Panc1 (cell line): Measurements from ENCODE around the gene USP43. TPM values are rescaled to one million over a fixed set of nuclear protein-coding genes. Genes with fewer than 3 reads are reported as not detected.

Experiments used
- ATAC-seq: fragments of 200-7000 bp; cut with Tn5 transposase; 2 replicates; pipeline ENCODE4 v1.9.1; 2020; ENCODE audit warnings: mild to moderate bottlenecking, moderate library complexity
- BruUV-seq: library from RNA; stranded (reverse); fragments of 400-500 nt; replicated peaks from 2 replicates; lab custom pipeline; 2021; lab: Mats Ljungman, UMichigan
- CTCF ChIA-PET: fragments of 300-600 bp; sonication (Branson Sonifier 250); formaldehyde crosslinking; loops from one replicate; lab custom pipeline; 2022; ENCODE audit warnings: antibody characterized with exemption; lab: Charles Lee
- POLR2A ChIA-PET: fragments of 300-600 bp; sonication (Branson Sonifier 250); formaldehyde crosslinking; loops from one replicate; lab custom pipeline; 2022; ENCODE audit warnings: antibody characterized with exemption; lab: Charles Lee
- DNase-seq: peaks from one replicate; pipeline ENCODE4 v3.0.0-alpha.2; 2010; ENCODE audit warnings: low read depth, low spot score
- H3K27ac ChIP-seq: 2 replicates; pipeline ENCODE4 v1.5.1; 2011; ENCODE audit warnings: mild to moderate bottlenecking, low read length, inconsistent platforms
- H3K27me3 ChIP-seq: fragments of 200-500 bp; sonication (Bioruptor generic); 2 replicates; pipeline ENCODE4 v1.6.0; 2014; ENCODE audit warnings: low read length, inconsistent platforms; ENCODE audit not compliant: control insufficient read depth, insufficient read depth
- H3K36me3 ChIP-seq: fragments of 200-500 bp; sonication (Bioruptor generic); 2 replicates; pipeline ENCODE4 v1.5.1; 2014; ENCODE audit warnings: inconsistent platforms, mild to moderate bottlenecking, low read length, moderate library complexity; ENCODE audit not compliant: control insufficient read depth, insufficient read depth
- H3K4me1 ChIP-seq: 2 replicates; pipeline ENCODE4 v1.5.1; 2011; ENCODE audit warnings: inconsistent platforms, mild to moderate bottlenecking, low read length, moderate library complexity; ENCODE audit not compliant: control insufficient read depth, insufficient read depth
- H3K4me3 ChIP-seq, 2 experiments: 2 replicates each; pipeline ENCODE4 v1.5.1; 2011 to 2012; ENCODE audit warnings: low read depth in 2 of 2, low read length in 2 of 2, mild to moderate bottlenecking in 2 of 2, inconsistent platforms in 1 of 2, moderate library complexity in 1 of 2
- H3K9me3 ChIP-seq: fragments of 200-500 bp; sonication (Bioruptor generic); 2 replicates; pipeline ENCODE4 v1.5.1; 2014; ENCODE audit warnings: low read depth, mild to moderate bottlenecking, inconsistent platforms, low read length, moderate library complexity; ENCODE audit not compliant: control insufficient read depth, insufficient read depth
- POLR2AphosphoS5 ChIP-seq: IDR thresholded peaks from 2 replicates; pipeline ENCODE4 v1.6.1; 2012; ENCODE audit warnings: mild to moderate bottlenecking, low read depth, low read length, moderate library complexity
- REST ChIP-seq, 2 experiments: IDR thresholded peaks; 2 replicates each; pipeline ENCODE4 v1.6.1; 2011 to 2012; ENCODE audit warnings: low read depth in 2 of 2, control low read depth in 1 of 2, low read length in 1 of 2, mild to moderate bottlenecking in 1 of 2, moderate library complexity in 1 of 2; ENCODE audit not compliant: insufficient read depth in 1 of 2
- SIN3A ChIP-seq: IDR thresholded peaks from 2 replicates; pipeline ENCODE4 v1.6.1; 2012; ENCODE audit warnings: low read depth, mild to moderate bottlenecking, low read length, moderate library complexity, borderline replicate concordance; ENCODE audit not compliant: insufficient read depth
- TCF7L2 ChIP-seq: IDR thresholded peaks from 2 replicates; pipeline ENCODE4 v1.6.1; 2011; ENCODE audit warnings: mild to moderate bottlenecking, low read depth, low read length, inconsistent platforms
- in situ Hi-C: cut with HindIII; loops from 2 replicates; pipeline ENCODE4 v1.10.0; 2016; ENCODE audit warnings: low sequenced_read_pairs, low pct_unique_long_range_greater_than_20kb
- intact Hi-C: fragments of 100-400 bp; cut with micrococcal nuclease; formaldehyde crosslinking; loops from one replicate; pipeline ENCODE4 v1.10.0; 2022; ENCODE audit not compliant: unreplicated experiment
- total RNA-seq: library from RNA; stranded (reverse); gene quantifications from one replicate; pipeline ENCODE4 v1.2.1, GENCODE V29; 2021; ENCODE audit not compliant: unreplicated experiment
- TF ChIP-seq, protein P1 (sequence below): fragments of 450-650 bp; IDR thresholded peaks from 2 replicates; pipeline ENCODE4 v1.5.1; 2017; ENCODE audit warnings: mild to moderate bottlenecking

The USP43 gene
- total RNA-seq, 1 experiment from 2014 or later = 7.3 TPM

GRCh38 chr17:9772658-9773057 lies 127.3 kb downstream of the USP43 start:
- ChIA-PET CTCF (no interaction called here), POLR2A (no interaction called here)
- Histone ChIP-seq H3K36me3 (no peaks in the 10 kb centered on the region), H3K27me3 (no peaks in the 10 kb centered on the region), H3K4me3 (no peak overlapping the region), H3K4me1 (no peaks in the 10 kb centered on the region), H3K27ac (no peak overlapping the region), H3K9me3 (no peaks in the 10 kb centered on the region)
- no peak for TF ChIP-seq TCF7L2
- TF ChIP-seq REST (IDR thresholded peaks at IDR 0.05; ENCODE audit: insufficient read depth in 1 of 2, low read depth in 2 of 2, low read length in 1 of 2) = no peak
- intact Hi-C loops (no loop called here), in situ Hi-C loops (no loop called here)
- BruUV-seq = no TSS peak
- DNase-seq (no peak), ATAC-seq (no peak)

DNA sequence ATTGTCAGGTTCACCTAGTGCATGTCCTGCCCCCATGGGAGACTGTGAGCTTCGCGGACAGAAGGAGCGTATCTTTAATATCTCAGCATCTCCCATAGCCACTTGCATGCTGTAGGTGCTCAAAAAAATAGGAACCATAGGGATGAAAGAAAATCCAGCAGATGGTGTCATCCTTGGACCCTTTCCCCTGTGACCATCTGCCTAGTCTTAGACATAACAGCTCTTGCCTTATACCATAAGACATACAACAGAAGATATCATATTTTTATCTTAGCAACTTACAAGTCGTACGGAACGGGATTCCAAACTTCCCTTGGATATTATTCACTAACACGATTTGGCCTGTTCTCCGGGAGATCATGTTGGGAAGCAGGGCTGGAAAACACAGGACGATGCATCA lies 131.6 kb downstream of the USP43 start:
- no peak for DNase-seq
- ATAC-seq = no peak
- Histone ChIP-seq H3K4me3 (no peak overlapping the region), H3K27ac (no peak overlapping the region), H3K36me3 (no peaks in the 10 kb centered on the region), H3K27me3 (no peaks in the 10 kb centered on the region; the same call in 1 of the 2 replicates), H3K4me1 (no peaks in the 10 kb centered on the region), H3K9me3 (no peaks in the 10 kb centered on the region)
- in situ Hi-C loops = no loop called here
- no TSS peak for BruUV-seq
- CTCF ChIA-PET = interaction anchor here (0.9 kb wide), 1 partner anchor 9 kb away, joined by 3 read pairs; no protein-coding TSS in a partner anchor
- intact Hi-C loops = no loop called here
- POLR2A ChIA-PET = no interaction called here
- TF ChIP-seq POLR2AphosphoS5 = no peak
- TF ChIP-seq, protein P1, sequence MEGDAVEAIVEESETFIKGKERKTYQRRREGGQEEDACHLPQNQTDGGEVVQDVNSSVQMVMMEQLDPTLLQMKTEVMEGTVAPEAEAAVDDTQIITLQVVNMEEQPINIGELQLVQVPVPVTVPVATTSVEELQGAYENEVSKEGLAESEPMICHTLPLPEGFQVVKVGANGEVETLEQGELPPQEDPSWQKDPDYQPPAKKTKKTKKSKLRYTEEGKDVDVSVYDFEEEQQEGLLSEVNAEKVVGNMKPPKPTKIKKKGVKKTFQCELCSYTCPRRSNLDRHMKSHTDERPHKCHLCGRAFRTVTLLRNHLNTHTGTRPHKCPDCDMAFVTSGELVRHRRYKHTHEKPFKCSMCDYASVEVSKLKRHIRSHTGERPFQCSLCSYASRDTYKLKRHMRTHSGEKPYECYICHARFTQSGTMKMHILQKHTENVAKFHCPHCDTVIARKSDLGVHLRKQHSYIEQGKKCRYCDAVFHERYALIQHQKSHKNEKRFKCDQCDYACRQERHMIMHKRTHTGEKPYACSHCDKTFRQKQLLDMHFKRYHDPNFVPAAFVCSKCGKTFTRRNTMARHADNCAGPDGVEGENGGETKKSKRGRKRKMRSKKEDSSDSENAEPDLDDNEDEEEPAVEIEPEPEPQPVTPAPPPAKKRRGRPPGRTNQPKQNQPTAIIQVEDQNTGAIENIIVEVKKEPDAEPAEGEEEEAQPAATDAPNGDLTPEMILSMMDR = no peak
- no peak for TF ChIP-seq TCF7L2
- TF ChIP-seq REST (IDR thresholded peaks at IDR 0.05; ENCODE audit: insufficient read depth in 1 of 2, low read depth in 2 of 2, low read length in 1 of 2) = no peak
- TF ChIP-seq SIN3A = no peak

Other genes starting within 250 kb of the USP43 start
- 50.3 TPM for gene STX8, start 69.7 kb upstream of the USP43 start, total RNA-seq
- gene CFAP52, start 68.9 kb upstream of the USP43 start, total RNA-seq = not detected
- gene DHRS7C, start 146.1 kb downstream of the USP43 start, total RNA-seq = not detected
- not detected for gene GSG1L2, start 176.6 kb downstream of the USP43 start, total RNA-seq
- gene GLP2R, start 180.4 kb downstream of the USP43 start, total RNA-seq = 0.08 TPM